H1 (cell line): ENCODE data around the gene MYH6.

Experiments
- BACH1 ChIP-seq: IDR thresholded peaks from 2 replicates; pipeline ENCODE4 v1.6.1; 2012; ENCODE audit warnings: low read length, improper control_type of control experiment
- CREB1 ChIP-seq: IDR thresholded peaks from 2 replicates; pipeline ENCODE4 v1.6.1; 2012; ENCODE audit warnings: inconsistent platforms
- CTCF ChIP-seq, 3 experiments: IDR thresholded peaks; 1 replicate in 2 of 3; 2 replicates in 1 of 3; pipeline versions ENCODE4 v1.5.1 to v1.6.1; 2011; ENCODE audit warnings: low read length in 3 of 3, mild to moderate bottlenecking in 3 of 3, inconsistent platforms in 2 of 3, low read depth in 1 of 3, moderate library complexity in 1 of 3; ENCODE audit not compliant: insufficient read depth in 1 of 3; ENCODE audit errors: control extremely low read depth in 1 of 3
- EP300 ChIP-seq, 2 experiments: IDR thresholded peaks; 1 replicate in 1 of 2; 2 replicates in 1 of 2; pipeline ENCODE4 v1.6.1; 2011 to 2012; ENCODE audit warnings: low read depth in 2 of 2, low read length in 2 of 2, mild to moderate bottlenecking in 2 of 2, borderline replicate concordance in 1 of 2, inconsistent platforms in 1 of 2, moderate library complexity in 1 of 2
- HDAC6 ChIP-seq: IDR thresholded peaks from one replicate; pipeline ENCODE4 v1.7.1; 2012; ENCODE audit warnings: low read depth, mild to moderate bottlenecking, inconsistent platforms, low read length, moderate library complexity
- KDM5A ChIP-seq: fragments of 200-600 bp; IDR thresholded peaks from 2 replicates; pipeline ENCODE4 v1.7.1; 2012; ENCODE audit warnings: mild to moderate bottlenecking, low read length, inconsistent platforms, mixed read lengths
- MAFK ChIP-seq: IDR thresholded peaks from 2 replicates; pipeline ENCODE4 v1.6.1; 2012; ENCODE audit warnings: low read depth, mild to moderate bottlenecking, improper control_type of control experiment, low read length
- POLR2AphosphoS5 ChIP-seq: IDR thresholded peaks from 2 replicates; pipeline ENCODE4 v1.6.1; 2011; ENCODE audit warnings: low read depth, low read length
- RAD21 ChIP-seq, 2 experiments: IDR thresholded peaks in 1 of 2; conservative IDR thresholded peaks in 1 of 2; 2 replicates each; pipeline ENCODE4 v1.6.1; 2011; ENCODE audit warnings: low read depth in 2 of 2, low read length in 2 of 2, improper control_type of control experiment in 1 of 2, inconsistent platforms in 1 of 2, mild to moderate bottlenecking in 1 of 2, moderate library complexity in 1 of 2
- RXRA ChIP-seq: IDR thresholded peaks from 2 replicates; pipeline ENCODE4 v1.6.1; 2011; ENCODE audit warnings: low read depth, mild to moderate bottlenecking, low read length, moderate library complexity; ENCODE audit not compliant: insufficient read depth
- SP1 ChIP-seq: IDR thresholded peaks from 2 replicates; pipeline ENCODE4 v1.6.1; 2011; ENCODE audit warnings: low read depth, low read length
- TAF1 ChIP-seq: IDR thresholded peaks from 2 replicates; pipeline ENCODE4 v1.6.1; 2011; ENCODE audit warnings: mild to moderate bottlenecking, low read depth, low read length
- YY1 ChIP-seq: IDR thresholded peaks from 2 replicates; pipeline ENCODE4 v1.6.1; 2011; ENCODE audit warnings: low read depth, mild to moderate bottlenecking, low read length

GRCh38 chr14:23372509-23372908, 35.6 kb downstream of the MYH6 start, which contains the start of gene IL25:
- TF ChIP-seq POLR2AphosphoS5 = no peak
- no peak for TF ChIP-seq CTCF (IDR thresholded peaks at IDR 0.05; ENCODE audit: control extremely low read depth in 1 of 3, insufficient read depth in 1 of 3, low read depth in 1 of 3, low read length in 3 of 3)
- TF ChIP-seq SP1 = no peak
- TF ChIP-seq HDAC6 = no peak
- no peak for TF ChIP-seq TAF1
- TF ChIP-seq MAFK = no peak
- TF ChIP-seq RXRA = no peak
- TF ChIP-seq EP300 (IDR thresholded peaks at IDR 0.05; ENCODE audit: borderline replicate concordance in 1 of 2, low read depth in 2 of 2, low read length in 2 of 2) = no peak
- no peak for TF ChIP-seq YY1
- TF ChIP-seq CREB1 = no peak
- TF ChIP-seq RAD21 (IDR thresholded peaks at IDR 0.05 in 1 of 2, conservative IDR thresholded peaks at IDR 0.05 in 1 of 2; ENCODE audit: low read depth in 2 of 2, low read length in 2 of 2) = no peak
- no peak for TF ChIP-seq KDM5A
- TF ChIP-seq BACH1 = no peak
